HTR-8/SVneo (cell line): ENCODE data around the gene TXNDC2.
"Not testable (repeated sequence)": the region's sequence is repeated elsewhere in the genome, so short reads cannot be mapped to it uniquely, and the experiment has no call there.

Source experiments
- DNase-seq: peaks from one replicate; pipeline ENCODE4 v3.0.0; 2011; ENCODE audit warnings: low spot score, mixed read lengths; ENCODE audit not compliant: insufficient read length
- FAIRE-seq: peaks from 2 replicates; lab custom pipeline; 2011; peaks lifted over from hg19 to GRCh38; lab: Jason Lieb, UNC

Gene TXNDC2

GRCh38 chr18:9910071-9910470, 24.3 kb downstream of the TXNDC2 start:
- no peak for DNase-seq
- no peak for FAIRE-seq

DNA sequence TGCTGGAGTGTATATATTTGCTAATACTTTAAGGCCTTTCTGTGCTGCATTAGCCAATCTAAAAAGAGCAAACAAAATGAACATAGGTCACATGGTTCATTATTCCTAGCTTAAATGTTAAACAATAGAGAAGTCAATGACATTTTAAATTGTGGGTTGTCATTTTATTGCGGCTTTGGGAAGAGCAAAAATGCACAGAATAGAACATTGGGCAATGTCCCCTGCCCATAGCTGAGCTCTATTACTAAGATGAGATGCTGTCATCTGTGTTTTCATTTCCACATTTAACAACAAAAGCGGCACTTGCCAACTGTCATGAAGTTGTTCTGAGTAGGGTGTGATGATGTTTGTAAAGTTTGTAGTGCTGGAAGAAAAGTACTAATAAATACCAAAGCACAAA, 24.9 kb downstream of the TXNDC2 start:
- no peak for DNase-seq
- no peak for FAIRE-seq

DNA sequence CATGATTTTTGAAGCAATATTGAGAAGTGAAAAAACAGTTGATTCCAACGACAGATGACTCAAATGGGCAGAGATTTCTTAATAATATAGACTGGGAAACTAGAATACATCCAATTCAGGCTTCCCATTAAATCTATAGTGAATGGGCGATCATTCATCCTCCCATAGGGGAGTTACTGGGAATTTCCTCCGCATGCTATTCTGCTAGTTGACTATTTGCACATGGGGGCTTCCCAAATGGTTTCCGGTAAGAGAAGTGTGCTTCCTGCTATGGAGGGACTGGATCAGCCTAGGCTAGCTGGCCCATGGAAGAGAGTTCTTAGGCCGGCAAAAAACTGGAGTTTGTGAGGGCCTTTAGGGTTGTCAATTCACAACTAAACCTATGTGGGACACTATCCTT, 25.5 kb downstream of the TXNDC2 start:
- no peak for FAIRE-seq

DNA sequence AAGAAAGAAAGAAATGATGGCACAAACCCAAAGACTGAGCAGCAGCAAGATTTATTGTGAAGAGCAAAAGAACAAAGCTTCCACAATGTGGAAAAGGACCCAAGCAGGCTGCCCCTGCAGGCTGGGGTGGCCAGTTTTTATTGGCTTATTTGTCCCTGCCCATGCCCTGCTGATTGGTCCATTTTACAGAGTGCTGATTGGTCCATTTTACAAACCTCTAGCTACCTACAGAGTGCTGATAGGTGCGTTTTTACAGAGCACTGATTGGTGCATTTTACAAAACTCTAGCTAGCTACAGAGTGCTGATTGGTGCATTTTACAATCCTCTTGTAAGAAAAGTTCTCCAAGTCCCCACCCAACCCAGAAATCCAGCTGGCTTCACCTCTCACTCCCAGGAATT, 26.5 kb downstream of the TXNDC2 start:
- FAIRE-seq = not testable (repeated sequence)

More for the DNA sequence above, 25.5 kb downstream of the TXNDC2 start:
- no peak for DNase-seq

GRCh38 chr18:9913151-9913525, 27.4 kb downstream of the TXNDC2 start:
- DNase-seq = no peak
- no peak for FAIRE-seq

More for the DNA sequence above, 26.5 kb downstream of the TXNDC2 start:
- not testable (repeated sequence) for DNase-seq

- DNase-seq (peak; percentile 96), FAIRE-seq (peak; percentile 96)
These were observed 28.0 kb downstream of the TXNDC2 start, which contains the start of gene VAPA for GRCh38 chr18:9913526-9914333. Gene VAPA, plus strand, starts transcription at chr18:9914016. Its CDS starts 241 bp downstream, at chr18:9914257.

GRCh38 chr18:9914334-9914583, 28.5 kb downstream of the TXNDC2 start:
- FAIRE-seq (no peak), DNase-seq (no peak)

- no peak for DNase-seq
- FAIRE-seq = no peak
These were observed 29.0 kb downstream of the TXNDC2 start for GRCh38 chr18:9914584-9915290.

DNA sequence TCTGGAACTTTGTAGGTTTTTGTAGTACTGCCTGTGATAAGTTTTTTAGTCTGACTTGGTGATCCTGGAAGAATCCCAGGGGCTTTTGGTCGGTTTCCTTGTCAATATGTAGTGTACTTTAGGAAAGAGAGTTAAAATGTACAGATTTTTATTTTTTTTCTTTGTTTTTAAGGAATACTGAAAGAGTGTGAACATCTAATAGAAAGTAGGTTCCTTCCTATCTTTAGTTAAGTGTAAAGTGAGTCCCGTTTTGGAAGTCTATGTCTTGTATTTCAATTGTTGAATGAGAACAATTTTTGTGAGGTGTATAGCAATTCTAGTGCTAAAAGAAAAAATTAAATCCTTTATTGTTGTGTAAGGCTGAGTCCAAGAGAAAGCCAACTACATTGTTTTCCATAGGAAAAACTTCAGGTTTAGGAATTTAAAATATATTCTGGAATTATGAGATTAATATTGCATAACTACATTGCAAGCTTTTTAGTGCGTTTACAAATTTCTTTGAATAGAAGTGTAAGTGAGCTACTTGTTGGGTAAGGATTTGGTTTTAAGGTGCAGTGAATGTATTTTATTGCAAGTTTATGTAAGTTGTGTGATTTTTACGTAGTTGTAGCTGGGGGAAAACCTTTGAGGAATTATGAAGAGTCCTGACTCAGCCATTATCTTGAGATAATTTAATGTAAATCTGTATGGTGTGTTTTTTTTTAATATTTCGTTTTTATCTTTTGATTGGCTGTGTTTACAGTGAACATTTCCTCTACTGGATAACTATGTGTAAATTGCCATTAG, 29.7 kb downstream of the TXNDC2 start:
- DNase-seq (no peak), FAIRE-seq (no peak)

GRCh38 chr18:9916077-9916639, 30.4 kb downstream of the TXNDC2 start:
- FAIRE-seq (no peak), DNase-seq (no peak)

DNA sequence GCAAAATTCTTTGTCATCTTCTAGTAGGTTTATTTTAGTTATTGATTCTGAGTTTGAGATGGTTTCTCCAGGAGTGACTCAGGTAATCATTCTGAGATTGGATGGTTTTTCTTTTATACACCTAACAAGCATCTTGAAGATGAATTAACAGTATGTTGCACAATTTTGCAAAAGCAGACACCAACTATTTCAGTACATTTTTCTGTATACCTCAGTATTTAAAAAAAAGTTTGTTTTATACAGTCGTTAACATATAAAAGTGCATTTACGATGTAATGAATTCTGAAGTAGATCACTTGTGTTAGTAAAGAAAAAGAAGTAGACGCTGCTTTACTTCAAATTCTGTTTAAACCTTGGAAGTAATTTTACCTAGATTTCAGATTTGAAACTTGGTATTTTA, 31.0 kb downstream of the TXNDC2 start:
- FAIRE-seq (no peak), DNase-seq (no peak)

DNA sequence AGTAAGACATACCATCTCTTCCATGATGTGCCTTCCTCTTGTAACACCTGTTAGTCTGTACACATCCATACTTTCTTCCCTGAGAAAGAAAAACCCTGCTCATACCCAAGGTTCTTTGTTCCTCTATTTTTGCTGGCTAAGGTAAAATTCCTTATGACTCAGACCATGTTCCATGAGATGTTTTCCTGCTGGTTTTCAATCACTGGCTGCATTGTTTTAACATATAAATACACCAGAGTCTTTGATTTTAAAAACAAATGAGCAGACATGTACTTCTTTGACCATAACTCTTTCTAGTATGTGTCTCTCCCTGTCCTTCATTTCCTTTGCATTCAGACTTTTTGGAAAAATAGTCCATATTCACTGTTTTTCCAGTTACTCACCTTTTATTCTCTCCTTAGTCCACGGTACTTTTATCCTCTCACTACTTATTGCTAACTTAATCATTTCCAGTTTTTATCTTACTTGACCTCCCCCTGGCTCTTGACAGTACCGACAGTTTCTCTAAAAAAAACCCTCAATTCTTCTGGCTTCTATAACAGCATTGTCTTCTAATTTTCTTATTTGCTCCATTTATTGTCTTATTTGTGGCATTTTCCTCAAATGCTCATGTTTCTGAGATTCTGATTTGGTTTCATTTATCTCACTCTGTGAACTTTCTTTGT, 32.4 kb downstream of the TXNDC2 start:
- no peak for FAIRE-seq
- DNase-seq = no peak

DNA sequence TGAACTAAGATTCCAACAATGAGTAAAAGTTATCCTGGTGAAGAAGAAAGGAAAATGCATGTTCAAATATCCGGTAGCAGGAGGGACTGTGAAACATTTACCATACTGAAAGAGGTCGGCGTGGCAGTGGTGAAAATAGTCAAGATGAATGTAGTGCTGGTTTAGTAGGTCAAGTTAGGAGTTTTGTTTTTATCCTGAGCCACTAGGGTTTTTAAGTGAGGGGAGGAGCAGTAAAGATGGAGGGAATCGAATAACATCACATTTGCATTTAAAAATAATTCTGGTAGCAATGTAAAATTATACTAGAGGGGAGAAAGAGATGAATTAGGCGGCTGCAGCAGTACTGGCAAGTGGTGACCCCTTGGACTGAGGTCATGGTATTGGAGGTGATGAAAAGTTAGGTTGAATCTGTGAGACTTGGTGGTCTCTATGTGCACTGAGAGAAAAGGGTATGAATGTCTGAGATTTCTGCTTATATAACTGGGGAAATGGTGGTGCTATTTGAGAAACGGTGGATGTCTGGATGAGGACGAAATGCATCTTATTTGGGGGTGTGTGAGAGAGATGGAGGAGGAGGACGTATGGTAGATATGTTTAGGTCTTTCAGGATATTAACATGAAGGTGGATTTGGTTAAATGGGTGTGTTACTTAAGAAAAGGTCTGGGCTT, 33.9 kb downstream of the TXNDC2 start:
- FAIRE-seq = no peak
- no peak for DNase-seq

- FAIRE-seq (no peak), DNase-seq (no peak)
These were observed 37.0 kb downstream of the TXNDC2 start for GRCh38 chr18:9922592-9923311.

DNA sequence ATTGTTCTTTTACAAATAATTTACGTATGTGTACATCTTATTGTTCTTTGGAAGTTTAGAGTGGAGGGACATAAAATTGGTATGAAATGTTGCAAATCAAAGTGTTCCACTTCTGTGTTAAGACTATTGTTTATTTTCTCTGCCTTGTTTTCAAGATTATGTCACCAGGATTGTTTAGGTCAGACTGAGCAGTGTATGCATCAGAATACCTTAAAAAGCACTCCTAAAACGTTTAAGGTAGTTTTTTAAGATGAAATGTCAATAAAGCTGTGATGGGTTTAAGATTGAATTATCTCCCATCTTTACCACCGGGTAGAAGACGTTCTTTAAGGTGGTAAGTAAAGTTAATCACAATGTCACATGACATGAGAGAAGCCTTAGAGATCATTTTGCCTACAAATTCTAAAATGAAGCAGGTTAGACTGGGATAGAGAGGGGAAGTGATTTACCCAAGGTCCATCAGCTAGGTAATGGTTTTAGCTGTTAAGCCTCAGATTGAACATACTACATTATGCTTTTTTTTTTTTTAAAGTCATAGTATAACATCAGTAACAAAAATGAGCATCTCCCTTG, 38.7 kb downstream of the TXNDC2 start:
- no peak for DNase-seq
- no peak for FAIRE-seq

DNA sequence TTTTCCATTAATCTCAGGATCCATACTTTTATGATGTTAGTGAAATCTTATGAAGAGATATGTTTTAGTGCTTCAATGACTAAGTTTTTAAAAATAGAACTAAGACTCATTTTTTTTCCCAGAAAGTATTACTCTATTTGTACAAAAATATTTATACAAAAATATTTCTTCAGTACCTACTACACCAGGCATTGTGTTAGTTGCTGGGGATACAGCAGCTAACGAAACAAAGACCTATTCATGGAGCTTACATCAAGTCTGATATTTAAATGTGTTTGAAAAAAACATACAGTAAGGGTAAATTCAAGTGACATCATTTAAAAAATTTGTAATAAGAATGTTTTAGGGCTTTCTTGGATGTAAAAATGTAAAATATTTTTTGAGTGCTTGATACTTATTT, 39.6 kb downstream of the TXNDC2 start:
- FAIRE-seq = no peak
- DNase-seq = no peak

DNA sequence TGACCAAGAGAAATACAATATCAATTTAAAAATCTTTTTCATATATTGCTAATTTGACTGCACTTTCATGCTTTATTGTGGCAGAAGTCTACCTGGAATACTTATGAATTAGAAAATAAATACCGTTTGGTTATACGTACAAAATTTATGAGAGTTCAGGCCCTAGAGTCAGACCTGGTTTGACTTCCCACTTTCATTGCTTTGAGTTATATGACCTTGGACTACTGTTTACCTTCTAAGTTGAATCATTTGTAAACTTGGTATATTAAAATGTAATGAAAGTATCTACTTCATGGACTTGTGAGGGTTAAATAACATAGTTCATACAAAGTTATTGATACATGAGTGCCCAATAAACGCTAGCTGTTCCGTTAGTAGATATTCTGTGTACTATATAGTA, 40.0 kb downstream of the TXNDC2 start:
- no peak for FAIRE-seq

DNA sequence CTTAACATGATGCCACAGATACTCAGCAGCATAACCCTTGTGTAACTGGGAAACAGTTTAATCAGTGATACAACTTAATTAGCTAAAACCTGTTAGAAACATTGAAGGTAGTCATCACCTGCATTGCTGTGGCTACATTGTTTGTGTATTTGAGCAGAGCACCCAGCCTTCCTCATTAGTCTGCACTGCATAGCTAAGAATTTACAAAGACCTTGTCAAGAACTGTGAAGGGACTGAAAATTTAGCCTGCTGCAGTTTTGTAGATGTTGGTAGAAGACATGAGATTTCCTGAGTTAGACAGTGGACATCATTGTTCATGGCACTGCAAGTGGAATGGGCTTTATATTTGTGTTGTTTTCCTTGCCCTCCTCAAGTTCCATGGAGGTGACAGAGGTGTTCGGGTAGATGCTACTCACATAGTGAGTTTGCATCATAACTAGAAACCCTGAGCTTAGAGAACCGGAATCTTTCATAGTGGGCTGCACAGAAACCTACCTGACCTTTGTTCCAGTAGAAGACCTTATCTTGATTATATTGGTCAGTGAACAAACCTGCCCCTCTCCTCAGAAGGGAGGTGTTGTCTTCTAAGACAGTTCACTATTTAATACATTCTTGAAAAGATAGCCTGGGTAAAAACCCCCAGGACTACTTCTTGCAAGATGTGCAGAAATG, 40.6 kb downstream of the TXNDC2 start:
- FAIRE-seq = no peak
- DNase-seq = no peak

More for the DNA sequence above, 40.0 kb downstream of the TXNDC2 start:
- no peak for DNase-seq
